ENCODE measurements around the gene FAM200A. TPM values are rescaled to one million over a fixed set of nuclear protein-coding genes. Genes with fewer than 3 reads are reported as not detected.

FAM200A gene
- total and polyA plus RNA-seq, 2 of the 13 experiments (the other 11 are each of a cell fraction or from before 2014, with no cell fraction given): 4.7 to 6.3 TPM

DNA sequence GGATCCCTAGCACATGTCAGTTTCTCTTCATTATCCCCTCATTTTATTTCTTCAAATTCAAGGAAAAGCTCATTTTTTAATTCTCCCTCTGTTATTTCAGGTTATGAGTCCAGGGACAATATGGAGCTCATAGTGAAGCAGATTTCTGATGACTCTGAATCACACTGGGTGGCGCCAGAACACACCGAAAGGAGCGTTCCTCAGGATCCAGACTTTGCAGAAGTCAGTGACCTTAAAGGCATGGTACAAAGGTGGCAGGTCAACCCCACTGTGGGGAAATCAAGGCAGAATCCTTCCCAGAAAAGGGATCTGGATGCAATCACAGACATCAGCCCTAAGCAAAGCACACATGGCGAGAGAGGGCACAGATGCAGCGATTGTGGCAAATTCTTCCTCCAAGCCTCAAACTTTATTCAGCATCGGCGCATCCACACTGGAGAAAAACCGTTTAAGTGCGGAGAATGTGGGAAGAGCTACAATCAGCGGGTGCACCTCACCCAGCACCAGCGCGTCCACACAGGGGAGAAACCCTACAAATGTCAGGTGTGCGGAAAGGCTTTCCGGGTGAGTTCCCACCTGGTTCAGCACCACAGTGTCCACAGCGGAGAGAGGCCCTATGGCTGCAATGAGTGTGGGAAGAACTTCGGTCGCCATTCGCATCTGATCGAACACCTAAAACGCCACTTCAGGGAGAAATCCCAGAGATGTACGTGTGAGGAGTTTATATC is 26.0 kb downstream of the FAM200A start:
- no peaks in the 10 kb centered on the region for H3K79me2 ChIP-seq (ENCODE audit: insufficient read depth, low read length)
- TF ChIP-seq ZNF136 (CRISPR knock-in tag; IDR thresholded peaks at IDR 0.05; ENCODE audit: low read depth): no peak
- TF ChIP-seq SCMH1 (CRISPR knock-in tag; IDR thresholded peaks at IDR 0.05; ENCODE audit: borderline replicate concordance): no peak
- TF ChIP-seq, protein P1, sequence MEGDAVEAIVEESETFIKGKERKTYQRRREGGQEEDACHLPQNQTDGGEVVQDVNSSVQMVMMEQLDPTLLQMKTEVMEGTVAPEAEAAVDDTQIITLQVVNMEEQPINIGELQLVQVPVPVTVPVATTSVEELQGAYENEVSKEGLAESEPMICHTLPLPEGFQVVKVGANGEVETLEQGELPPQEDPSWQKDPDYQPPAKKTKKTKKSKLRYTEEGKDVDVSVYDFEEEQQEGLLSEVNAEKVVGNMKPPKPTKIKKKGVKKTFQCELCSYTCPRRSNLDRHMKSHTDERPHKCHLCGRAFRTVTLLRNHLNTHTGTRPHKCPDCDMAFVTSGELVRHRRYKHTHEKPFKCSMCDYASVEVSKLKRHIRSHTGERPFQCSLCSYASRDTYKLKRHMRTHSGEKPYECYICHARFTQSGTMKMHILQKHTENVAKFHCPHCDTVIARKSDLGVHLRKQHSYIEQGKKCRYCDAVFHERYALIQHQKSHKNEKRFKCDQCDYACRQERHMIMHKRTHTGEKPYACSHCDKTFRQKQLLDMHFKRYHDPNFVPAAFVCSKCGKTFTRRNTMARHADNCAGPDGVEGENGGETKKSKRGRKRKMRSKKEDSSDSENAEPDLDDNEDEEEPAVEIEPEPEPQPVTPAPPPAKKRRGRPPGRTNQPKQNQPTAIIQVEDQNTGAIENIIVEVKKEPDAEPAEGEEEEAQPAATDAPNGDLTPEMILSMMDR (CRISPR knock-in tag; IDR thresholded peaks at IDR 0.05): peak; percentile 71
- TF ChIP-seq NR2F6 (IDR thresholded peaks at IDR 0.05): 0 out of 2 replicates have a peak, but pooled peaks have one; percentile 18
- no peak for TF ChIP-seq NR2F6 (CRISPR knock-in tag; IDR thresholded peaks at IDR 0.05)
- no peak for TF ChIP-seq HCFC1 (IDR thresholded peaks at IDR 0.05; ENCODE audit: low read depth, low read length)
- TF ChIP-seq, protein P2, sequence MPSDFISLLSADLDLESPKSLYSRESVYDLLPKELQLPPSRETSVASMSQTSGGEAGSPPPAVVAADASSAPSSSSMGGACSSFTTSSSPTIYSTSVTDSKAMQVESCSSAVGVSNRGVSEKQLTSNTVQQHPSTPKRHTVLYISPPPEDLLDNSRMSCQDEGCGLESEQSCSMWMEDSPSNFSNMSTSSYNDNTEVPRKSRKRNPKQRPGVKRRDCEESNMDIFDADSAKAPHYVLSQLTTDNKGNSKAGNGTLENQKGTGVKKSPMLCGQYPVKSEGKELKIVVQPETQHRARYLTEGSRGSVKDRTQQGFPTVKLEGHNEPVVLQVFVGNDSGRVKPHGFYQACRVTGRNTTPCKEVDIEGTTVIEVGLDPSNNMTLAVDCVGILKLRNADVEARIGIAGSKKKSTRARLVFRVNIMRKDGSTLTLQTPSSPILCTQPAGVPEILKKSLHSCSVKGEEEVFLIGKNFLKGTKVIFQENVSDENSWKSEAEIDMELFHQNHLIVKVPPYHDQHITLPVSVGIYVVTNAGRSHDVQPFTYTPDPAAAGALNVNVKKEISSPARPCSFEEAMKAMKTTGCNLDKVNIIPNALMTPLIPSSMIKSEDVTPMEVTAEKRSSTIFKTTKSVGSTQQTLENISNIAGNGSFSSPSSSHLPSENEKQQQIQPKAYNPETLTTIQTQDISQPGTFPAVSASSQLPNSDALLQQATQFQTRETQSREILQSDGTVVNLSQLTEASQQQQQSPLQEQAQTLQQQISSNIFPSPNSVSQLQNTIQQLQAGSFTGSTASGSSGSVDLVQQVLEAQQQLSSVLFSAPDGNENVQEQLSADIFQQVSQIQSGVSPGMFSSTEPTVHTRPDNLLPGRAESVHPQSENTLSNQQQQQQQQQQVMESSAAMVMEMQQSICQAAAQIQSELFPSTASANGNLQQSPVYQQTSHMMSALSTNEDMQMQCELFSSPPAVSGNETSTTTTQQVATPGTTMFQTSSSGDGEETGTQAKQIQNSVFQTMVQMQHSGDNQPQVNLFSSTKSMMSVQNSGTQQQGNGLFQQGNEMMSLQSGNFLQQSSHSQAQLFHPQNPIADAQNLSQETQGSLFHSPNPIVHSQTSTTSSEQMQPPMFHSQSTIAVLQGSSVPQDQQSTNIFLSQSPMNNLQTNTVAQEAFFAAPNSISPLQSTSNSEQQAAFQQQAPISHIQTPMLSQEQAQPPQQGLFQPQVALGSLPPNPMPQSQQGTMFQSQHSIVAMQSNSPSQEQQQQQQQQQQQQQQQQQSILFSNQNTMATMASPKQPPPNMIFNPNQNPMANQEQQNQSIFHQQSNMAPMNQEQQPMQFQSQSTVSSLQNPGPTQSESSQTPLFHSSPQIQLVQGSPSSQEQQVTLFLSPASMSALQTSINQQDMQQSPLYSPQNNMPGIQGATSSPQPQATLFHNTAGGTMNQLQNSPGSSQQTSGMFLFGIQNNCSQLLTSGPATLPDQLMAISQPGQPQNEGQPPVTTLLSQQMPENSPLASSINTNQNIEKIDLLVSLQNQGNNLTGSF (CRISPR knock-in tag; IDR thresholded peaks at IDR 0.05): no peak
- peak; percentile 79 for TF ChIP-seq STAG1 (CRISPR knock-in tag; IDR thresholded peaks at IDR 0.05)
- TF ChIP-seq ZNF607 (CRISPR knock-in tag; IDR thresholded peaks at IDR 0.05; ENCODE audit: borderline replicate concordance): no peak
- 0 out of 2 replicates have a peak, but pooled peaks have one; percentile 29 for TF ChIP-seq RAD21 (CRISPR knock-in tag; IDR thresholded peaks at IDR 0.05)
- TF ChIP-seq ZNF326 (CRISPR knock-in tag; IDR thresholded peaks at IDR 0.05; ENCODE audit: borderline replicate concordance): no peak
- peak; percentile 42; the same call in 1 of the 2 replicates for TF ChIP-seq SMC3 (IDR thresholded peaks at IDR 0.05; ENCODE audit: low read length)
- TF ChIP-seq CHD4 (IDR thresholded peaks at IDR 0.05; ENCODE audit: borderline replicate concordance, low read length): no peak
- no peak overlapping the region for H2AFZ ChIP-seq (ENCODE audit: low read length)
- no peaks in the 10 kb centered on the region for H3K4me1 ChIP-seq (ENCODE audit: insufficient read depth, low read length)
- ATAC-seq (peak; percentile 78), DNase-seq (ENCODE audit: low spot score) (no peak), FAIRE-seq (no peak)
- no peak overlapping the region for H3K9ac ChIP-seq (ENCODE audit: insufficient read depth, low read depth, low read length)
- intact Hi-C loops (cut with micrococcal nuclease; ENCODE audit: unreplicated experiment): loop anchor here (5.0 kb wide), 1 partner anchor 1189 kb away; no protein-coding TSS in a partner anchor
- in situ Hi-C loops (cut with HindIII; ENCODE audit: extremely low pct_ligation_motif_present, low pct_unique_long_range_greater_than_20kb): no loop called here
- no TSS peak for BruUV-seq (replicated peaks)
- H3K4me2 ChIP-seq (ENCODE audit: low read depth, low read length): no peak overlapping the region
- 92% methylated on average over 21 of the region's 21 CpGs for WGBS (ENCODE audit: low lambda C conversion rate)
- POLR2A ChIA-PET: interaction anchor here (0.9 kb wide), 1 partner anchor 33 kb away, joined by 3 read pairs; the partner anchor contains the start of gene ZNF655
- no peaks in the 10 kb centered on the region for H4K20me1 ChIP-seq (ENCODE audit: insufficient read depth, low read length)
- H3K27ac ChIP-seq (ENCODE audit: extremely low read length, insufficient read depth, low read length): no peak overlapping the region
- CTCF ChIA-PET (ENCODE audit: low intra/inter-chr PET ratio, low total read pairs): interaction anchor here (0.8 to 1.3 kb wide), 2 partner anchors 76 to 464 kb away, joined by 3 to 4 read pairs; no protein-coding TSS in a partner anchor
- H3K36me3 ChIP-seq (replicated peaks in 1 of 2; ENCODE audit: control insufficient read depth in 1 of 2, insufficient read depth in 2 of 2, low read length in 2 of 2): peaks cover 11 to 46% of the 10 kb centered on the region in 2 experiments
- no peaks in the 10 kb centered on the region for H3K27me3 ChIP-seq (ENCODE audit: control insufficient read depth in 1 of 2, insufficient read depth in 2 of 2, low read length in 2 of 2)
- no peaks in the 10 kb centered on the region for H3K9me3 ChIP-seq (ENCODE audit: low read length)
- H3K4me3 ChIP-seq (replicated peaks in 1 of 3; ENCODE audit: insufficient read depth in 1 of 3, low read depth in 2 of 3, low read length in 3 of 3): no peak overlapping the region

Measured in HepG2 (cell line).